Left cardiac atrium (tissue), 4 donors: Measurements from ENCODE around the gene LRTM2. TPM values are rescaled to one million over a fixed set of nuclear protein-coding genes. Genes with fewer than 3 reads are reported as not detected.

Source experiments
- ATAC-seq, 2 donors: fragments of 200-7000 bp; cut with Tn5 transposase; one replicate each; pipeline ENCODE4 v1.9.1; 2020; ENCODE audit warnings: mild to moderate bottlenecking in 2 of 2, moderate library complexity in 2 of 2
- DNase-seq: peaks from one replicate; pipeline ENCODE4 v3.0.0-alpha.2; 2020
- intact Hi-C, 2 donors: fragments of 100-400 bp; cut with DNase I; formaldehyde crosslinking; loops; one replicate each; pipeline versions ENCODE4 v1.14.1 to v1.15.1; 2022 to 2023
- long read RNA-seq: library from polyadenylated mRNA; unstranded; transcript quantifications from one replicate; pipeline ENCODE4 v2.0.0, GENCODE V29; 2021
- total RNA-seq, 2 donors: library from RNA; stranded (reverse); fragmentation: NEBNext Ultra II Directional; extraction: Animal tissue kit (Norgen Biotek cat#: 25700); gene quantifications; one replicate each; pipeline ENCODE4 v1.2.1, GENCODE V29; 2021
- donor health status: DM: no; HTN: yes; CAD: no.
- donor health status: DM: no; HTN: yes; CAD: no; lungs with severe emphysema.
- donor health status: DM: yes; HTN: yes; CAD: no.
- donor health status: Dilated cardiomyopathy.

LRTM2 gene
- not detected for total RNA-seq
- long read RNA-seq: 0 reads

- DNase-seq: no peak
- ATAC-seq: peak; percentile 18 to 67
- intact Hi-C loops: no loop called here
Measured at GRCh38 chr12:1820191-1820895, at the start of gene LRTM2. LRTM2 (plus strand) TSS chr12:1820565; CDS start chr12:1828149, 7,584 bp downstream.

- intact Hi-C loops: no loop called here
- peak; percentile 33 to 70 for ATAC-seq
- DNase-seq: no peak
Measured at GRCh38 chr12:1773937-1774655, 46.3 kb upstream of the LRTM2 start.

GRCh38 chr12:1776170-1776921 lies 44.0 kb upstream of the LRTM2 start:
- DNase-seq: no peak
- peak in 1 of 2 donors; percentile 75 for ATAC-seq
- intact Hi-C loops: no loop called here

GRCh38 chr12:1777798-1778197 lies 42.6 kb upstream of the LRTM2 start:
- peak in 1 of 2 donors; percentile 36 for ATAC-seq
- intact Hi-C loops: no loop called here
- DNase-seq: no peak

GRCh38 chr12:1778911-1779310 lies 41.5 kb upstream of the LRTM2 start:
- no peak for DNase-seq
- intact Hi-C loops: no loop called here
- peak; percentile 28 to 35 for ATAC-seq

- DNase-seq: no peak
- intact Hi-C loops: no loop called here
- ATAC-seq: peak; percentile 55 to 60
Measured at GRCh38 chr12:1779783-1780182, 40.6 kb upstream of the LRTM2 start.

- intact Hi-C loops: no loop called here
- ATAC-seq (peak in 1 of 2 donors; percentile 25), DNase-seq (no peak)
Measured at GRCh38 chr12:1781772-1782171, 38.6 kb upstream of the LRTM2 start.

- ATAC-seq (no peak), DNase-seq (no peak)
- intact Hi-C loops: no loop called here
Measured at GRCh38 chr12:1782215-1782614, 38.1 kb upstream of the LRTM2 start.

- ATAC-seq: no peak
- intact Hi-C loops: no loop called here
- DNase-seq: no peak
Measured at GRCh38 chr12:1787714-1788113, 32.7 kb upstream of the LRTM2 start.

- DNase-seq: no peak
- ATAC-seq: no peak
- intact Hi-C loops: loop anchor here (1.0 to 10.0 kb wide), 3 partner anchors 137 to 244 kb away; no protein-coding TSS in a partner anchor
Measured at GRCh38 chr12:1790444-1790843, 29.9 kb upstream of the LRTM2 start.

- intact Hi-C loops: loop anchor here (5.0 to 10.0 kb wide), 2 partner anchors 139 to 244 kb away; no protein-coding TSS in a partner anchor
- no peak for ATAC-seq
- DNase-seq: peak; percentile 67
Measured at GRCh38 chr12:1791104-1791841, 29.1 kb upstream of the LRTM2 start.

- intact Hi-C loops: loop anchor here (5.0 to 10.0 kb wide), 2 partner anchors 140 to 242 kb away; no protein-coding TSS in a partner anchor
- ATAC-seq: no peak
- DNase-seq: no peak
Measured at GRCh38 chr12:1792406-1792805, 28.0 kb upstream of the LRTM2 start.

GRCh38 chr12:1793426-1794210 lies 26.7 kb upstream of the LRTM2 start:
- no peak for ATAC-seq
- no peak for DNase-seq
- intact Hi-C loops: loop anchor here (5.0 to 10.0 kb wide), 2 partner anchors 141 to 241 kb away; no protein-coding TSS in a partner anchor

GRCh38 chr12:1794440-1795090 lies 25.8 kb upstream of the LRTM2 start:
- intact Hi-C loops: loop anchor here (5.0 to 10.0 kb wide), 2 partner anchors 142 to 240 kb away; no protein-coding TSS in a partner anchor
- ATAC-seq: no peak
- DNase-seq: no peak

GRCh38 chr12:1795221-1795784 lies 25.1 kb upstream of the LRTM2 start:
- intact Hi-C loops: loop anchor here (10.0 kb wide), 1 partner anchor 239 kb away; no protein-coding TSS in a partner anchor
- DNase-seq (no peak), ATAC-seq (no peak)

- intact Hi-C loops: loop anchor here (1.0 to 10.0 kb wide), 3 partner anchors 143 to 239 kb away; no protein-coding TSS in a partner anchor
- DNase-seq: peak; percentile 96
- peak; percentile 95 to 97 for ATAC-seq
Measured at GRCh38 chr12:1795785-1796514, 24.4 kb upstream of the LRTM2 start.
